Measurements from ENCODE around the gene RALGPS1. TPM values are rescaled to one million over a fixed set of nuclear protein-coding genes. Genes with fewer than 3 reads are reported as not detected.

Gene RALGPS1
- total and polyA plus RNA-seq, 2 donors (not counting 1 experiment from before 2014, with no cell fraction given): 19.7 to 39.9 TPM

Other genes with a start within 250 kb of the RALGPS1 start
- gene ZBTB43, start 109.7 kb upstream of the RALGPS1 start, total RNA-seq: 19.5 and 20.2 TPM in 2 replicates
- 7.0 and 19.1 TPM in 2 replicates for gene ZBTB43, start 109.7 kb upstream of the RALGPS1 start, polyA plus RNA-seq
- 12.1 and 13.2 TPM in 2 replicates for gene ZBTB34, start 54.1 kb upstream of the RALGPS1 start, total RNA-seq
- gene ZBTB34, start 54.1 kb upstream of the RALGPS1 start, polyA plus RNA-seq: 3.8 TPM in 2 replicates
- not detected in 2 replicates for gene ANGPTL2, start 207.9 kb downstream of the RALGPS1 start, total RNA-seq
- gene ANGPTL2, start 207.9 kb downstream of the RALGPS1 start, polyA plus RNA-seq: not detected in 2 replicates

Measured in B cell (primary cell).